ENCODE measurements around the gene PXDN.

Gene PXDN

GRCh38 chr2:1751767-1752725, 7.7 kb upstream of the PXDN start:
- FAIRE-seq, result no peak

DNA sequence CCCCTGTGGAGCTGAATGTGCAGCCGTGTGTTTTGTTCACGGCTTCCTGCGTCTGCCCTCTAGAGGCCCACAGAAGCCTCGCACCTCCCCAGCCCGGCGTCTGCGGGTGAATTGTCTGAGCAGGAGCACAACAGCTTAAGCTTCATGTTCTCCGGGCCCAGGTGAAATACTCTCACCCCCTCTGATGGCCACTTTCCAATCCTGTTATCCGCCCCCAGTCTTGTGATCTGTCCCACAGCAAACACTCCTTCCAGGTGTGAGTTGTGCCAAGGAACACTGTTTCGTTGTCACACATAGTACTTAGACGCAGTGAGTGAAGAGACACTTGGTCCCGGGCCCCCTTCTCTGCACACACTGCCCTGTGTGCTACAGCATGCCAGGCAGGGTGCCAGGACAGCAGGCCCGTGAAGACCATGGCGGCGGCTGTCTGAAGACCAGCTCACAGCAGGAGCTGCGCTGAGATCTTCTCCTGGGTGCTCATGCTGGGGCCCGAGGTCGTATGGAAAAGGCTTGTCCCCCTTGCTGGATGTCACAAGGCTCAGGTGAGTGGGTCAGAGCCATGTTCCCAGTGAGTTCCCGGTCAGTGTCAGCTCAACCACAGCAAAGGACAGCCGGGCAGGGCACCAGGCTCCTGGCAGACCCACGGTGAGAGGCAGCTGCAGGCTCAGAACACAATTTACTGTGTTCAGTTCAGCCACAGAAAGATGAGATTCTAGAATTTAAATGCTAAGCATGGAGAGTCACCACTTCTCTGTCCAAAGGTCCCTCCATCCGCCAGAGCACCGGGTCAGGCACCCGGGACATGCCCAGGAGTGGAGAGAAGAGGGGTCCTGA, 6.8 kb upstream of the PXDN start:
- FAIRE-seq, result no peak

DNA sequence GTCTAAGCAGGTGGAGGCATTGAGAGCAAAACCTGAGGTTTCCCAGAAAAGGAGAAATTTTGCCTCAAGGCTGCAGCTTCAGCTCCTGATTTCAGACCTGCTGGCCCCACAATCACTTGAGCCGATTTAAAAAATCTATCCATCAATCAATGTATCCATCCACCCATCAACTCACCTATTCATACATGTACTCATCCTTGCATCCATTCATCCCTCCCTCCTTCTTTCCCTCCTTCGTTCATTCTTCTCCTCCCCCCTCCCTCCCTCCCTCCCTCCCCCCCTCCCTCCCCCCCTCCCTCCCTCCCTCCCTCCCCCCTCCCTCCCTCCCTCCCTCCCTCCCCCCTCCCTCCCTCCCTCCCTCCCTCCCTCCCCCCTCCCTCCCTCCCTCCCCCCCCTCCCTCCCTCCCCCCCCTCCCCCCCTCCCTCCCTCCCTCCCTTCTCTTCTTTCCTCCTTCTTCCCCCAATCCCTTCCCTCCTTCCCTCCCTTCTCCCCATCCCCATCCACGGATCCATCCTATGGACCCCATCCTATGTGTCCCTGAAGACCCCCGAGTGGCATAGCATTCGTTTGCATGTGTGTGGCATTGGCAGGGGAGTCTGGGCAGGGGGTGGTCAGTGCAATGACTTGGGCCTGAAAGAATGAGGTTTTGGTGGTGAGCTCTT, 6.1 kb upstream of the PXDN start:
- FAIRE-seq, result no peak

GRCh38 chr2:1749489-1750119, 5.3 kb upstream of the PXDN start:
- FAIRE-seq, result no peak

- FAIRE-seq, result no peak
Observed at GRCh38 chr2:1748741-1749488, 4.6 kb upstream of the PXDN start.

- FAIRE-seq, result no peak
Observed at GRCh38 chr2:1748176-1748740, 3.9 kb upstream of the PXDN start.

GRCh38 chr2:1747065-1747941, 3.0 kb upstream of the PXDN start:
- FAIRE-seq, result no peak

GRCh38 chr2:1746174-1747064, 2.1 kb upstream of the PXDN start:
- no peak for FAIRE-seq

DNA sequence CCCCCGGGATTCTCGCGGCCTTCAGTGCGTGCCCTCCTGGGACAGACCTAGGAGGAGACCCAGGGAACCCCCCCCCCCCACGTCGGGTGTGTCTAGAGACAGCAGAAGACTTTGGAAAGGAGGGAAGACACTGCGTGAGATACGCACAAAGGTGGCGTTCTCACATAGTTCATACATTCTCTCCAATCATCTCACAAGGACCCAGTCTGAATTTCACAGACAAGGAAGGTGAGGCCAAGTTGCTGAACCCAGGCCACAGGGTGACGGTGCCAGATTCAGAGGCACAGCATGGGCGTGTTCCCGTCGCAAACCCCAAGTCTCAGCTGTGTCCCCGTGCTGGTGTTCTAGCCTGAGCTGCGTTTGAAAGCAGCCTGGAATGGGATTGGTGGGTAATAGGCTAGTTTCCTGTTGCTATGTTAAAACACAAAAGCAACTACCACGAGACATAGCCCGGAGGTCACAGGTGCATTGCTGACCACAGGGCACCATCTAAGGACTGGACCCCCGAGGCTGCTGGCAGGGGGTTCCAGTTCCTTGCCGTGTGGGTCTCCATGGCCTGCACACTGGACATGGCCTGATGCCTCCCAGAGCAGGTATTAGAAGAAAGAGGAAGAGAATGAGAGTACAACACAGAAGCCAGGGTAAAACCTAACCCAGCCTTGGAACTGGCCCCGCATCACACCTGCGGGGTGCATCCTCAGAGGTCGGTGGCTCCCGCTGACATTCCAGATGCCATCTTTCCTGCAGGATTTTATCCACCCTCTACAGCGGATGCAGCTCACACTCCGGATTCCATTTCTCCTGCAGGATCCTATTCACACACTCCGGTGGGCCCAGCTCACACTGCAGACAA, 1.1 kb upstream of the PXDN start:
- no peak for FAIRE-seq

DNA sequence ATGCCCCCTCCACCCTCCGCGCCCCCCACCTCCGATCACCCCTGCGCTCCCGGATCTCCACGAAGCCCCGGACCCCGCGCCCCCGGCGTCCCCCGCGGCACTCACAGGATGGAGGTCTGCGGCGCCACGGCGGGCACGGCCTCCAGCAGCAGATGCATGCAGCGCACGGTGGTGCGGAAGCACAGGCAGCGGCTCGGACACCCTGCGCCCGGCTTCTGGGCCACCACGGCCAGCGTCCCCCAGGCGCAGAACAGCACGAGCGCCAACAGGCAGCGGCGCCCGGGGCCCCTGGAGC, 217 bp downstream of the PXDN start:
- FAIRE-seq, result no peak

DNA sequence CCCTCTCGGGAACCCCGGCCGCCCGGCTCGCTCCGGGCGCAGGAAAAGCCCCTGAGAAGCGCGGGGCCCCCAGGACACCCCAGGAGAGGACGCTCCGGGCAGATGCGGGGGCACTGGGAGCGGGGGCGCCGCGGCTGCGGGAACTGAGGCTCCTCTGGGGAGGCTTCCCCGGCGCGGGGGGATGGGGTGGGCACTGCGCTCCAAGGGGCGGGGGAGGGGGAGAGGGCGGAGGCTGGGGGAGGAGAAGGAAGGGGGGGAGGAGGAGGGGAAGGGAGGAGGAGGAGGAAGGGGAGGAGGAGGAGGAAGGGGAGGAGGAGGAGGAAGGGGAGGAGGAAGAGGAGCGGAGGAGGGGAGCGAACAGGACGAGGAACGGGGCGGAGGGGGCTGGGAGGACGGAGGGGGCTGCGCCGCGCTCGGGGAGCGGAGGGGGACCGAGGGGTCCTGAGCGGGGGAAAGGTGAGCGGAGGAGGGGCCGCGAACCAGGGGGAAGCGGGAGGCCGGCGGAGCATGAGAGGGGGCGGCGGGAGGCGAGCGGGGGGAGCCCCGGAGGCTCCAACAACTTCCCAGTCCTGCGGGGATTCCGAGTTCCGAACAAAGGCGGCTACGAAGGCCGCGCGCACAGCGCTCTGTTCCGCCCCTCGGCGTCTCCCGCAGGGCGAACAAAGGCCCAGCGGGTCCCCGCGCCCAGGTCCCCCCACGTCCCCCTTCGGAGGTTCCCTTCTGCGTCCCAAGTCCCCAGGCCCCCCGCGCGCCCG, 742 bp downstream of the PXDN start:
- no peak for FAIRE-seq

DNA sequence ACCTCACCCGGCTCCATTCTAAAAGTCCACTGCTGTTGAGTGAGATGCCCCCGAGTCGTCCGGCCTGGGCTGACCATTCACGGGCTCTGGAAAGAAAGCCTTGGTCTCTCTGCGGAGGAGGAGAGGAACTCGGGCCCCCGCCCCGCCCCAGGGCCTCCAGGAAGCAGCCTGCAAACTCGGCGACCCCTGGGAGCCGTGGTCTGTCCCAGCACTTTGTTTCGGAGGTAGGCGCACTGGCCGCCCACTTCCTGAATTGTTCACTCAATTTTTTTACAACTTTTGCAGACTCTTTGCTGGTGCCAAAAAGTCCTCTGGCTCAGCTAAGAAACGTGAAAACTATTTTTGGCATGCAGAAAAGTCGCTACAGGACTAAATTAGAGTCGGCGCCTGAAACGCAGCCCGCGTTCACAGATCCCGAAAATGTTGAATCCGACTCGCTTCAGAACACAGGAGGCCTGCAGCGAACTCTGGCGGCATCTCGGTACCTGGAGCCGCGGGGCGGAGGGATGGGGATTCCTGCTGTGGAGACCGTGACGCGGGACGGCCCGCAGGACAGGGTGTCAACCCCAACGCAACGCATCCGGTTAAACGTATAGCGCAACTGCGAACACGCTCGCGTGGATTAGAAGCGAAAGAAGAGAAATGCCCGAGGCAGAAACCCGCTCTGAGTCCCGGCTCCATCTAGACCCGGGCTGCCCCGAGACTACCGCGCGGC, 1.5 kb downstream of the PXDN start:
- FAIRE-seq, result no peak

DNA sequence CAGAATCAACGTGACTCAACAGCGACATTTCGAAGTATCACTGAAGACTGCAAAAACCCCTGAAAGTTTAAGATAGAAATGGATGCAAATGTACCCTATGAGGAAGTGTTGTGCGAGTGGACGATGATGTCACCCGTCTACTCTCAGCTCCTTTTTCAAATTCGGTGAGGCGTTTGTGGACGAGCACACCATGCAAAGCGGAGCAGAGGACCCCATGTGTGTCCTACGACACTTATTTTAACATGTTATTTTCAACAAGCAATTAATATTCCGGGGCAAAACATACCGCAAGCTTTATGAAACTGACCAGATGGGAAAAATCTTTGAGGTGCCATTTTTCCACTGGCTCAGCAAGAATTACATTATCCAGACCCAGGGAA, 2.0 kb downstream of the PXDN start:
- FAIRE-seq, result no peak

GRCh38 chr2:1741851-1742250, 2.5 kb downstream of the PXDN start:
- no peak for FAIRE-seq

GRCh38 chr2:1740716-1741589, 3.4 kb downstream of the PXDN start:
- no peak for FAIRE-seq
